Vagina (tissue), 2 donors: ENCODE results near the gene G6PC3.

ENCODE experiments used
- CTCF ChIP-seq, 3 experiments: fragments of 450-650 bp in 2 of 3; fragments of 200-600 bp in 1 of 3; sonication (generic) in 1 of 3; IDR thresholded peaks; one replicate each; pipeline ENCODE4 v1.5.1; 2017 to 2019; ENCODE audit warnings: antibody characterized with exemption in 3 of 3, mild to moderate bottlenecking in 2 of 3, moderate library complexity in 2 of 3
- POLR2A ChIP-seq, 2 donors: fragments of 450-650 bp; IDR thresholded peaks; one replicate each; pipeline ENCODE4 v1.6.1; 2017; ENCODE audit warnings: antibody characterized with exemption in 2 of 2, mild to moderate bottlenecking in 2 of 2, moderate library complexity in 2 of 2
- POLR2AphosphoS5 ChIP-seq, 2 donors: sonication (generic); formaldehyde crosslinking; IDR thresholded peaks; one replicate each; pipeline ENCODE4 v1.9.0; 2017; ENCODE audit warnings: antibody characterized with exemption in 2 of 2, mild to moderate bottlenecking in 2 of 2, low read depth in 1 of 2; ENCODE audit not compliant: insufficient read depth in 1 of 2

GRCh38 chr17:44113382-44113781, 42.8 kb downstream of the G6PC3 start:
- no peak for TF ChIP-seq CTCF (IDR thresholded peaks at IDR 0.05)
- TF ChIP-seq POLR2A (IDR thresholded peaks at IDR 0.05): no peak
- no peak for TF ChIP-seq POLR2AphosphoS5 (IDR thresholded peaks at IDR 0.05; ENCODE audit: insufficient read depth in 1 of 2, low read depth in 1 of 2)
